NCI-H1105 treated with DMSO at 0.1 percent for 48 hours (cell line): ENCODE measurements around the gene GSTM5.
"Not testable (repeated sequence)": the region's sequence is repeated elsewhere in the genome, so short reads cannot be mapped to it uniquely, and the experiment has no call there.

Experiments used
- DNase-seq: peaks from one replicate; lab custom pipeline; 2025; lab: John Stamatoyannopoulos, UW

The GSTM5 gene

GRCh38 chr1:109728870-109729269 lies 16.8 kb downstream of the GSTM5 start:
- DNase-seq, result no peak

- no peak for DNase-seq
Observed at GRCh38 chr1:109730666-109731065, 18.6 kb downstream of the GSTM5 start.

- peak; percentile 15 for DNase-seq
Observed at GRCh38 chr1:109732390-109732881, 20.4 kb downstream of the GSTM5 start.

- DNase-seq, result no peak
Observed at GRCh38 chr1:109733236-109733870, 21.3 kb downstream of the GSTM5 start.

- peak; percentile 79 for DNase-seq
Observed at GRCh38 chr1:109739738-109740614, 27.9 kb downstream of the GSTM5 start.

- DNase-seq, result peak; percentile 36
Observed at GRCh38 chr1:109740615-109741373, 28.7 kb downstream of the GSTM5 start, which contains the start of gene GSTM3. GSTM3 (minus strand) TSS chr1:109741038; CDS start chr1:109740287, 751 bp downstream.

- DNase-seq, result not testable (repeated sequence)
Observed at GRCh38 chr1:109748311-109748710, 36.3 kb downstream of the GSTM5 start.

- no peak for DNase-seq
Observed at GRCh38 chr1:109749221-109749620, 37.2 kb downstream of the GSTM5 start.

- DNase-seq, result no peak
Observed at GRCh38 chr1:109750241-109750882, 38.3 kb downstream of the GSTM5 start.

GRCh38 chr1:109750920-109751319 lies 38.9 kb downstream of the GSTM5 start:
- no peak for DNase-seq

GRCh38 chr1:109751531-109752260 lies 39.6 kb downstream of the GSTM5 start:
- no peak for DNase-seq

- no peak for DNase-seq
Observed at GRCh38 chr1:109754738-109755137, 42.7 kb downstream of the GSTM5 start.

GRCh38 chr1:109756325-109756724 lies 44.3 kb downstream of the GSTM5 start:
- not testable (repeated sequence) for DNase-seq

GRCh38 chr1:109756848-109757521 lies 44.9 kb downstream of the GSTM5 start:
- no peak for DNase-seq

GRCh38 chr1:109757936-109758786 lies 46.1 kb downstream of the GSTM5 start:
- DNase-seq, result no peak

- DNase-seq, result no peak
Observed at GRCh38 chr1:109759513-109760334, 47.7 kb downstream of the GSTM5 start.

GRCh38 chr1:109760581-109761226 lies 48.7 kb downstream of the GSTM5 start:
- DNase-seq, result no peak
